HL-60 (cell line): Measurements from ENCODE around the gene FCGR3B.
"Not testable (repeated sequence)": the region's sequence is repeated elsewhere in the genome, so short reads cannot be mapped to it uniquely, and the experiment has no call there.

Experiments
- CTCF ChIP-seq: IDR thresholded peaks from one replicate; pipeline ENCODE4 v1.5.1; 2011; ENCODE audit warnings: low read length, control low read depth, inconsistent platforms; ENCODE audit not compliant: insufficient read depth
- POLR2AphosphoS5 ChIP-seq: IDR thresholded peaks from 2 replicates; pipeline ENCODE4 v1.6.1; 2012; ENCODE audit warnings: low read depth
- REST ChIP-seq: IDR thresholded peaks from 2 replicates; pipeline ENCODE4 v1.6.1; 2012; ENCODE audit warnings: low read depth; ENCODE audit not compliant: insufficient replicate concordance

- not testable (repeated sequence) for TF ChIP-seq CTCF, POLR2AphosphoS5, REST
Observed at GRCh38 chr1:161579856-161580507, 51.0 kb downstream of the FCGR3B start.
